Activated effector memory CD4-positive, alpha-beta T cell treated with anti-CD3 and anti-CD28 coated beads, Interleukin-2, amount 50 U/mL, for 16 hours (primary cell): ENCODE results near the gene LTBP1.

Experiments
- DNase-seq: peaks from one replicate; pipeline ENCODE4 v3.0.0-alpha.2; 2020

LTBP1 gene

GRCh38 chr2:33321876-33322483 lies 375.2 kb downstream of the LTBP1 start:
- DNase-seq = no peak

DNA sequence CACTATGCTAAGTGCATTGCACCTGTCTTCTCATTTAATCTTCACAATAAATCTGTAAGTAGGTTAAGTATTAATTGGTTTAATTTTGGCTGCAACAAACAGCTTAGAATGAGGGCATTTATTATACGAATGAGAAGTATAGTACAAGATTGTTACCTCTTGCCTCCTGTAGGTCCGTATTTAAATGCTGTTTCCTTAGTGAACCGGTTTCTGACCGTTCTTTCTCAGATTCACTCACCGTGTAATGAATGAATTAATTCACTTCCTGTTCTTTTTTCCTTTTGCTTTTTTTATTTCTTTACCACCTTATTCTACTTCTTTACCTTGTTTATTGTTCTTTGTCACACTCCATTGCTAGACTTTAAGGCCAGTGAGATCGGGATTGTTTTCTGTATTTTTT lies 375.9 kb downstream of the LTBP1 start:
- no peak for DNase-seq

DNA sequence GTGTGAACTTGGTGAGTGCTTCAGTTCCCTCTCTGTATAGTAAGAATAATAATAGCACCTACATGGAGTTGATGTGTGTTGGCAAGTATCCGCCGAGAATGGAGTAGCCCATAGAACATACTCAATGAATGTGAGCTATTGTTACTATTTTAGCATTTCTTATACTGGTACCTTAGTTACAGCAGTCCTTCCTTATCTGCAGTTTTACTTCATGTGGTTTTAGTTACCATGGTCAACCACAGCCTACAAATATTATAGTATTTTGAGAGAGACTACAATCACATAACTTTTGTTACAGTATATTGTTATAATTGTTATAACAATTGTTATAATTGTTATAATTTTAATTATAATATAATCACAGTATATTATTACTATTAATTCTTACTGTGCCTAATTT lies 377.2 kb downstream of the LTBP1 start:
- DNase-seq = no peak

- DNase-seq = no peak
Observed at GRCh38 chr2:33326100-33326499, 379.3 kb downstream of the LTBP1 start.

DNA sequence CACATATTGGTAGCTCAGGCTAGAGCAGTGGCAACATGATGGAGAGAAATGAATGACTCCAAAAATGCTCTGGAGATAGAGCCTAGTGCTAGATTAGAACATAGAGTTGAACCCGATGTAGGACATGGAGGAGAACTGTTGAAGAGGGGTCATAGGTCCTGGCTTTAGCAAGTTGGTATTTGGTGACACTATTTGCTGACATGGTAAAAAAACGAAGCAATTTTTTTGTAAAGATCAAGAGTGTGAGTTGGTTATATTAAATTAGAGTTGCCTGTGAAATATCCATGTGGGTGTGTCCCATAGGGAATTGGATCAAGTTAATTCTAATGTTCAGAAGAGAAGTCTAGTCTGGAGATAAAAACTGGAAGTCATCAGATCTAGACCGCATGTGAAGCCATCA lies 386.7 kb downstream of the LTBP1 start:
- no peak for DNase-seq

GRCh38 chr2:33334083-33334482 lies 387.3 kb downstream of the LTBP1 start:
- no peak for DNase-seq

GRCh38 chr2:33335516-33335915 lies 388.8 kb downstream of the LTBP1 start:
- DNase-seq = no peak

GRCh38 chr2:33336036-33336625 lies 389.4 kb downstream of the LTBP1 start:
- no peak for DNase-seq

GRCh38 chr2:33337385-33337960 lies 390.7 kb downstream of the LTBP1 start:
- no peak for DNase-seq

DNA sequence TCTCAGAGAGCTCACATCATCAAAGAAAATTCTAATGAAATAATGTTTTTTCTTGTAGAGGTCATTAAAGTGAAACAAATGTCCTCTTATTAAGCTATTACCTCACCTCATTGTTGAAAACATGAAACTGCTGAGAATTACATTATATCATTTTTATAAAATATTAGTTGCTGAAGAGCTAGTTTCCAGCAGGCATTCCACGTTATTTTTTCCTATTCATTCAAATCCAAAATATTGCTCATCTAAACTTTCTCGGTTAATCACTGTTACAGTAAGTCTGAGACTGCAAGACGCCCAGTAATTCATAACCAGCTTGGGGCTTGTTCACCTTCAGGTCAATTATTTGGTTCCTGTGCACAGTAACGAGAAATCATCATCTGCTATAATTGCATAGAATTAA lies 391.2 kb downstream of the LTBP1 start:
- DNase-seq = no peak

- DNase-seq = no peak
Observed at GRCh38 chr2:33339269-33339668, 392.5 kb downstream of the LTBP1 start.

GRCh38 chr2:33340280-33340679 lies 393.5 kb downstream of the LTBP1 start:
- DNase-seq = no peak

DNA sequence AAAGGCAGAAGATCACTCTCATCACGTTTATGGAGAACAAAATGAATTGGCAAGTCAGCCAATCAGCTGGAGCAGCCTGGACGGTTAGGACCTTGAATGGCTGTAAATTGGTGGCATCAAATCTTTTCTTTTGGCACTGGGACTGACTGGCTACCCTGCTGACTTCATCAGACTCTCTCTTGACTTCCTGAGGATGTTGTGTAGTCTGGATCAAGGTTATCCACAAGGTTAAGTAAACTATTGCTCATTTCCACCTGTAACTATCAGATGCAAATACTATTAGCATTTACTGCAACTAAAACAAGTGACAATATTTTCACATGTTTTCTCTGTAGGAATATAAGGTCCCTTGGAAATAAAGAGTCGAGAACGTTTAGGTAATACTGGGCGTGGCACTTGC lies 395.4 kb downstream of the LTBP1 start:
- DNase-seq = no peak

- no peak for DNase-seq
Observed at GRCh38 chr2:33342705-33343104, 396.0 kb downstream of the LTBP1 start.

GRCh38 chr2:33343387-33343895 lies 396.7 kb downstream of the LTBP1 start:
- DNase-seq = no peak

- DNase-seq = no peak
Observed at GRCh38 chr2:33344230-33344629, 397.5 kb downstream of the LTBP1 start.

GRCh38 chr2:33347856-33348255 lies 401.1 kb downstream of the LTBP1 start:
- DNase-seq = no peak

DNA sequence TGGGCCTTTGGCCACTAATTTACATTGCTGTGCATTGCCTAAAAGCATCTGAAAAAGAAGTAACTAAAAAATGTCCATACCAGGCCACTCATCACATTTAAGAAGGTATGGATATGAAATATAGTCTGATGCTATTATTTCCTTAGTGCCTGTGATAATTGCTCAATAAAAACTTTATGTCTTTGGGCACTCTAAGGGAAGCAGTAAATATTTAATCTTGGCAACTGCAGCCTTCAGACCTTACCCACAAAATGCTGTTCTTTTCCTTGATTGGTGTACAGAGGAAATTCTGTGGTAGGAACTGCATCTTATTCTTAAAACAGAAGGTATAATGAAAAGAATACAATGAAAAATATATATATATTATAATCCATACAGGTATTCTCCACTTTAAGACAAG lies 403.9 kb downstream of the LTBP1 start:
- DNase-seq = no peak

DNA sequence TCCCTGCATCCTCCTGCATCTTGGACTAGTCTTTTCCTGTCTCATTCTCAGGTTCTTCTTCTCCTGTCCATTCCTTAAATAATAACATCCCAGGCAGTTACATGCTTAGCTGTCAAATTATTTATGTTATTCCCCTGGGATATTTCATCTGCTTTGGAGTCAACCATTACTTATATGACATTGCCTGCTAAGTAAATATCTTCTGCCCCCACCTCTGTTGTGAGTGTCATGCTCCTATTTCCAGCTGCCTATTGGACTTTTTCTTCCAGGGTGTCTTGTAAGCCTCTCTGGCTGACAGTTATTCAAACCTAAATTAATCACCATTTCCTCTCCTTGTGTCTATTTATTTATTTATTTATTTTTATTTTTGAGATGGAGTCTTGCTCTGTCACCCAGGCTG lies 405.0 kb downstream of the LTBP1 start:
- no peak for DNase-seq

GRCh38 chr2:33354981-33355380 lies 408.2 kb downstream of the LTBP1 start:
- no peak for DNase-seq

DNA sequence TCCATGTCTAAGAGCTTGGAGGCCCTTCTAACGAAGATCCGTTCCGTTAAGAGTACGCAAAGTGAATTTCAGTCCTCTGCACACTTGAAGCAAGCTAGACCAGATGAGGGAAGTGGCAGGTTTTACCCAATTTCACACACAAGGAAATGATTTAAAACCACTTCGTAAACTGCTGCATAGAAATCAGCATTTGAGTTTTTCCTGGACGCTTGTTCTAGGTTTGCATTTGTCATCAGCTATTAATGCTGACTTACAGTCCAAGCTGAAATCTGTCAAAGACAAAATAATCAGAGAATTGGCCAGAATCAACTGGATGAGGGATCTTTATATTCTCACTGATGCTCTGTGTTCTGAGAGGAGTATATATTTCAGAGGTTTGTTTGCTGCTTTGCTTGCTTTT lies 412.1 kb downstream of the LTBP1 start:
- no peak for DNase-seq

GRCh38 chr2:33363325-33364298 lies 416.9 kb downstream of the LTBP1 start:
- DNase-seq = no peak

DNA sequence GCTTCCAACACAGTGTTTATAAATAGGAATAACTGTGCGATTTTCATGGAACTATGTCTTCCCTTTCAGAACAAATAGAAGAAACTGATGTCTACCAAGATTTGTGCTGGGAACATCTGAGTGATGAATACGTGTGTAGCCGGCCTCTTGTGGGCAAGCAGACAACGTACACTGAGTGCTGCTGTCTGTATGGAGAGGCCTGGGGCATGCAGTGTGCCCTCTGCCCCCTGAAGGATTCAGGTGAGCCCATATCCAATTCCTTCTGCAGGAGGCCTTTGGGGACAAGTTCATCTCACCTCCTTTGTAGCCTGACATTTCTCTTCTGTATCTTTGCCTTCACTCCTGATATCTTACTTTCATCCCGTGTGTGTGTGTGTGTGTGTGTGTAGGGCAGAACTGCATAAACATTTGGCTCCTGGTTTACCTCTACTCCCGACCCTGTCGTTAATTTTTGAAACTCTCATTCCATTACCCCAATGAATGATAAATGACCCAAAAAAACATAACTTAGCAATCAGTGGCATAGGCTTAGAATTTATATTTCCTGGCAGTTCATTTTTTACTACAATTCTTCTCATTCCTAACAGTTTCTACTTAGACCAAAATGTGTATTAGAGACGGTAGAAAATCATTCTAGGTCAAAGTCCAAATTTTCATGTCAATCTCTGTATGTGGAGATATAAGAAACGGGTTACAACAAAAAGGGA lies 418.7 kb downstream of the LTBP1 start:
- DNase-seq = no peak
